Peyer's patch (tissue), 4 donors: ENCODE measurements around the gene ETFBKMT. TPM values are rescaled to one million over a fixed set of nuclear protein-coding genes. Genes with fewer than 3 reads are reported as not detected.
"Not testable (repeated sequence)": the region's sequence is repeated elsewhere in the genome, so short reads cannot be mapped to it uniquely, and the experiment has no call there.

Source experiments
- DNase-seq, 3 donors: peaks; one replicate each; pipeline ENCODE4 v3.0.0-alpha.2; 2017 to 2019
- H3K27ac ChIP-seq, 4 donors: fragments of 200-600 bp; sonication (generic); one replicate each; pipeline ENCODE4 v1.5.1; 2016 to 2019
- H3K27me3 ChIP-seq, 2 donors: fragments of 200-600 bp; sonication (generic); one replicate each; pipeline ENCODE4 v1.5.1; 2019
- H3K36me3 ChIP-seq, 3 donors: fragments of 200-600 bp; sonication (generic); one replicate each; pipeline ENCODE4 v1.5.1; 2016 to 2019
- H3K4me1 ChIP-seq, 4 donors: fragments of 200-600 bp; sonication (generic); one replicate each; pipeline ENCODE4 v1.5.1; 2016 to 2019
- H3K4me3 ChIP-seq, 4 donors: fragments of 200-600 bp; sonication (generic); 1 replicate in 3 of 4; 2 replicates in 1 of 4; pipeline ENCODE4 v1.5.1; 2016 to 2019; ENCODE audit warnings: mild to moderate bottlenecking in 1 of 4
- H3K9me3 ChIP-seq, 4 donors: fragments of 200-600 bp; sonication (generic); one replicate each; pipeline ENCODE4 v1.5.1; 2016 to 2019; ENCODE audit warnings: mild to moderate bottlenecking in 1 of 4
- CTCF ChIP-seq, 6 experiments: fragments of 450-650 bp in 4 of 6; fragments of 200-600 bp in 2 of 6; sonication (generic) in 1 of 6; IDR thresholded peaks; one replicate each; pipeline ENCODE4 v1.5.1; 2017 to 2019; ENCODE audit warnings: antibody characterized with exemption in 6 of 6, mild to moderate bottlenecking in 3 of 6, moderate library complexity in 1 of 6
- POLR2A ChIP-seq, 2 donors: fragments of 450-650 bp; IDR thresholded peaks; one replicate each; pipeline ENCODE4 v1.5.1; 2017; ENCODE audit warnings: antibody characterized with exemption in 2 of 2, mild to moderate bottlenecking in 2 of 2, moderate library complexity in 2 of 2
- total RNA-seq, 4 donors: library from RNA; depleted of rRNA; stranded (reverse); fragments of >200 nt; gene quantifications; one replicate each; pipeline ENCODE4 v1.1.0, GENCODE V29; 2016

The ETFBKMT gene
- total RNA-seq, 4 donors from 2014 or later, result 1.9 to 4.1 (median 3.2) TPM

GRCh38 chr12:31710021-31710818, 50.7 kb downstream of the ETFBKMT start:
- no peaks in the 10 kb centered on the region for H3K4me1 ChIP-seq

DNA sequence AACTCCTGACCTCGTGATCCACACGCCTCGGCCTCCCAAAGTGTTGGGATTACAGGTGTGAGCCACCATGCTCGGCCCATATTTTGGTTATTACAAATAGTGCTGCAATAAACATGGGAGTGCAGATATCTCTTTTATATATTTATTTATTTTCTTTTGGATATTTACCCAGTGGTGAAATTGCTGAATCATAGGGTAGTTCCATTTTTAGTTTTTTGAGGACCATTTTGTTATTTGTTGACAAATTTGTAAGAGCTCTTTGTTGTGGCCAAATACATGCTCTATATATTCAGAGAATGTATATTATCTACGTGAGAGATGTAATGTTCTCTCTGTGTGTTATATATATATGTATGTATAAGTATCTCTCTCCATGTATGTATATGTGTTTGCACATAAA, 53.4 kb downstream of the ETFBKMT start:
- TF ChIP-seq POLR2A (IDR thresholded peaks at IDR 0.05), result no peak
- TF ChIP-seq CTCF (IDR thresholded peaks at IDR 0.05), result no peak
- Histone ChIP-seq H3K27ac (no peak overlapping the region), H3K9me3 (peaks cover 0 to 10% (median 4%) of the 10 kb centered on the region in 4 donors), H3K27me3 (no peaks in the 10 kb centered on the region), H3K4me1 (no peaks in the 10 kb centered on the region), H3K4me3 (no peak overlapping the region), H3K36me3 (no peaks in the 10 kb centered on the region)
- no peak for DNase-seq

More at GRCh38 chr12:31710021-31710818, 50.7 kb downstream of the ETFBKMT start:
- TF ChIP-seq POLR2A (IDR thresholded peaks at IDR 0.05) (no peak), CTCF (IDR thresholded peaks at IDR 0.05) (no peak)
- Histone ChIP-seq H3K9me3 (peaks cover 0 to 10% (median 4%) of the 10 kb centered on the region in 4 donors), H3K36me3 (no peaks in the 10 kb centered on the region), H3K27me3 (no peaks in the 10 kb centered on the region), H3K27ac (no peak overlapping the region), H3K4me3 (no peak overlapping the region)
- DNase-seq, result no peak

GRCh38 chr12:31714406-31715271, 55.2 kb downstream of the ETFBKMT start:
- H3K4me3 ChIP-seq, result no peak overlapping the region
- H3K36me3 ChIP-seq, result peaks cover 0 to 3% (median 0%) of the 10 kb centered on the region in 3 donors
- DNase-seq, result no peak
- H3K4me1 ChIP-seq, result no peaks in the 10 kb centered on the region
- peaks cover 0 to under 1% (median 0%) of the 10 kb centered on the region in 4 donors for H3K9me3 ChIP-seq
- H3K27ac ChIP-seq, result peak overlapping the region in 3 of 4 donors; percentile 25 to 66 (median 47)
- TF ChIP-seq CTCF (IDR thresholded peaks at IDR 0.05) (no peak), POLR2A (IDR thresholded peaks at IDR 0.05) (no peak)
- no peaks in the 10 kb centered on the region for H3K27me3 ChIP-seq

- no peak for DNase-seq
- Histone ChIP-seq H3K27ac (peak overlapping the region in 3 of 4 donors; percentile 25 to 66 (median 56)), H3K4me1 (no peaks in the 10 kb centered on the region), H3K4me3 (no peak overlapping the region), H3K9me3 (no peaks in the 10 kb centered on the region), H3K27me3 (no peaks in the 10 kb centered on the region), H3K36me3 (peaks cover 0 to 3% (median 0%) of the 10 kb centered on the region in 3 donors)
- TF ChIP-seq CTCF (IDR thresholded peaks at IDR 0.05) (no peak), POLR2A (IDR thresholded peaks at IDR 0.05) (no peak)
Observed at GRCh38 chr12:31715283-31715825, 55.9 kb downstream of the ETFBKMT start.

DNA sequence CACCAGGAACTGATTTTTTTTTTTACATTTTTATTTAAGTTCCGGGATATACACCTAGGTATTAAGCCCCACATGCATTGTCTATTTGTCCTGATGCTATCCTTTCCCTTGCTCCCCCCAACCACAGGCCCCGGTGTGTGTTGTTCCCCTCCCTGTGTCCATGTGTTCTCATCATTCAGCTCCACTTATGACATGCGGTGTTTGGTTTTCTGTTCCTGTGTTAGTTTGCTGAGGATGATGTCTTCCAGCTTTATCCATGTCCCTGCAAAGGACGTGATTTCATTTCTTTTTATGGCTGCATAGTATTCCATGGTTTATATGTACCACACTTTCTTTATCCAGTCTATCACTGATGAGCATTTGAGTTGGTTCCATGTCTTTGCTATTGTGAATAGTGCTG, 57.5 kb downstream of the ETFBKMT start:
- not testable (repeated sequence) for H3K27ac ChIP-seq, H3K27me3 ChIP-seq, H3K36me3 ChIP-seq, H3K4me3 ChIP-seq, H3K9me3 ChIP-seq, H3K4me1 ChIP-seq, DNase-seq

DNA sequence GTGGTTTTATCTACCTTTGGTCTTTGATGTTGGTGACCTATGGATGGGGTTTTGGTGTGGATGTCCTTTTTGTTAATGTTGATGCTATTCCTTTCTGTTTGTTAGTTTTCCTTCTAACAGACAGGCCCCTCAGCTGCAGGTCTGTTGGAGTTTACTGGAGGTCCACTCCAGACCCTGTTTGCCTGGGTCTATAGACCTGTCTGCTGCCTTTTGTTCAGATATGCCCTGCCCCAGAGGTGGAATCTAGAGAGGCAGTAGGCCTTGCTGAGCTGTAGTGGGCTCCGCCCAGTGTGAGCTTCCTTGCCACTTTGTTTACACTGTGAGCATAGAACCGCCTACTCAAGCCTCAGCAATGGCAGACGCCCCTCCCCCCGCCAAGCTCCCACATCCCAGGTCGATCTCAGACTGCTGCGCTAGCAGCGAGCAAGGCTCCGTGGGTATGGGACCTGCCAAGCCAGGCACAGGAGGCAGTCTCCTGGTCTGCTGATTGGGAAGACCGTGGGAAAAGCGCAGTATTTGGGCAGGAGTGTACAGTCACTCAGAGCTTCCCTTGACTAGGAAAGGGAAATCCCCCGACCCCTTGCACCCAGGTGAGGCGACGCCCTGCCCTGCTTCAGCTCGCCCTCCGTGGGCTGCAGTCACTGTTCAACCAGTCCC, 59.2 kb downstream of the ETFBKMT start:
- H3K4me1 ChIP-seq, H3K36me3 ChIP-seq, DNase-seq, H3K27me3 ChIP-seq, H3K4me3 ChIP-seq, H3K27ac ChIP-seq, H3K9me3 ChIP-seq: not testable (repeated sequence)
